Measurements from ENCODE around the gene CDT1. TPM values are rescaled to one million over a fixed set of nuclear protein-coding genes. Genes with fewer than 3 reads are reported as not detected.

CDT1 gene
- total RNA-seq, 1 experiment from 2014 or later, result 154 TPM

GRCh38 chr16:88784074-88784855 is 19.3 kb upstream of the CDT1 start:
- Mint-ChIP-seq H3K4me3 (peak overlapping the region; percentile 73), H3K27me3 (ENCODE audit: low read depth) (0 out of 2 replicates have a peak, but pooled peaks cover 3% of the 10 kb centered on the region), H3K9me3 (no peaks in the 10 kb centered on the region), H3K36me3 (no peaks in the 10 kb centered on the region), H3K27ac (no peak overlapping the region), H3K4me1 (peaks cover 15% of the 10 kb centered on the region)
- peak; percentile 70 for ATAC-seq
- DNase-seq (ENCODE audit: low spot score), result peak; percentile 75
- CTCF ChIA-PET, result interaction anchor here (0.6 to 10.5 kb wide), 25 partner anchors 8 to 383 kb away, joined by 3 to 117 read pairs (median 5); partner anchors contain the start of gene MVD
- POLR2A ChIA-PET, result interaction anchor here (1.0 to 1.5 kb wide), 7 partner anchors 12 to 47 kb away, joined by 3 to 4 read pairs (median 3); no protein-coding TSS in a partner anchor
- no peak for TF ChIP-seq ZNF425 (CRISPR knock-in tag; conservative IDR thresholded peaks at IDR 0.05)
- no peak for TF ChIP-seq ZSCAN18 (CRISPR knock-in tag; IDR thresholded peaks at IDR 0.05)
- no peak for TF ChIP-seq JAZF1 (CRISPR knock-in tag; IDR thresholded peaks at IDR 0.05)
- TF ChIP-seq TEAD4 (CRISPR knock-in tag; IDR thresholded peaks at IDR 0.05), result no peak
- TF ChIP-seq ATF3 (CRISPR knock-in tag; conservative IDR thresholded peaks at IDR 0.05), result no peak
- TF ChIP-seq OVOL2 (CRISPR knock-in tag; IDR thresholded peaks at IDR 0.05; ENCODE audit: borderline replicate concordance), result no peak
- no peak for TF ChIP-seq ELF4 (CRISPR knock-in tag; IDR thresholded peaks at IDR 0.05; ENCODE audit: low read depth)
- TF ChIP-seq TP53 (CRISPR knock-in tag; IDR thresholded peaks at IDR 0.05), result no peak
- TF ChIP-seq ZNF423 (CRISPR knock-in tag; IDR thresholded peaks at IDR 0.05), result no peak
- 0 out of 2 replicates have a peak, but pooled peaks have one; percentile 14 for TF ChIP-seq FOXP4 (CRISPR knock-in tag; IDR thresholded peaks at IDR 0.05)
- no peak for TF ChIP-seq USF2 (CRISPR knock-in tag; IDR thresholded peaks at IDR 0.05)
- no peak for TF ChIP-seq NR3C1 (CRISPR knock-in tag; conservative IDR thresholded peaks at IDR 0.05; ENCODE audit: low read depth)
- TF ChIP-seq IRF1 (CRISPR knock-in tag; IDR thresholded peaks at IDR 0.05), result no peak
- TF ChIP-seq SP1 (CRISPR knock-in tag; conservative IDR thresholded peaks at IDR 0.05), result no peak
- TF ChIP-seq CTCF (IDR thresholded peaks at IDR 0.05), result peak; percentile 52; the same call in 1 of the 2 replicates
- TF ChIP-seq EMX1 (CRISPR knock-in tag; IDR thresholded peaks at IDR 0.05), result no peak
- no peak for TF ChIP-seq ZNF232 (CRISPR knock-in tag; IDR thresholded peaks at IDR 0.05)
- TF ChIP-seq SOX15 (CRISPR knock-in tag; IDR thresholded peaks at IDR 0.05), result no peak
- no peak for TF ChIP-seq ZNF671 (CRISPR knock-in tag; IDR thresholded peaks at IDR 0.05)
- peak; percentile 14; the same call in 1 of the 2 replicates for TF ChIP-seq ETV6 (CRISPR knock-in tag; IDR thresholded peaks at IDR 0.05)
- no peak for TF ChIP-seq ATF6 (CRISPR knock-in tag; IDR thresholded peaks at IDR 0.05)
- TF ChIP-seq ZNF512 (CRISPR knock-in tag; IDR thresholded peaks at IDR 0.05; ENCODE audit: borderline replicate concordance), result no peak
- TF ChIP-seq ZNF263 (CRISPR knock-in tag; IDR thresholded peaks at IDR 0.05; ENCODE audit: low read depth), result no peak
- TF ChIP-seq CBFB (CRISPR knock-in tag; IDR thresholded peaks at IDR 0.05; ENCODE audit: low read depth), result no peak

All from WTC11 (cell line).